Activated CD8-positive, alpha-beta memory T cell treated with anti-CD3 and anti-CD28 coated beads, Interleukin-2, amount 10 ng/mL, durations not matched to agents 7 days and 5 days (primary cell): ENCODE results near the gene ASTN1. TPM values are rescaled to one million over a fixed set of nuclear protein-coding genes. Genes with fewer than 3 reads are reported as not detected.

Source experiments
- ATAC-seq: fragments of 150-1000 bp; cut with Tn5 transposase; one replicate; pipeline ENCODE4 v1.10.0; 2021; ENCODE audit warnings: moderate library complexity
- CTCF ChIA-PET: fragments of 350-600 bp; sonication (Branson Sonifier 250); formaldehyde crosslinking; loops from one replicate; lab custom pipeline; 2021; ENCODE audit warnings: antibody characterized with exemption; lab: Charles Lee
- DNase-seq: peaks from one replicate; pipeline ENCODE4 v3.0.0-alpha.2; 2020
- H3K27ac Mint-ChIP-seq: one replicate; pipeline ENCODE4 v1.8.0; 2021; ENCODE audit warnings: mild to moderate bottlenecking, mixed read lengths
- H3K27me3 Mint-ChIP-seq: one replicate; pipeline ENCODE4 v1.8.0; 2021; ENCODE audit warnings: mixed read lengths
- H3K36me3 Mint-ChIP-seq: one replicate; pipeline ENCODE4 v1.8.0; 2021; ENCODE audit warnings: mild to moderate bottlenecking, mixed read lengths
- H3K4me1 Mint-ChIP-seq: one replicate; pipeline ENCODE4 v1.8.0; 2021; ENCODE audit warnings: mixed read lengths
- H3K4me3 Mint-ChIP-seq: one replicate; pipeline ENCODE4 v1.8.0; 2021; ENCODE audit warnings: mild to moderate bottlenecking, moderate library complexity, mixed read lengths
- H3K9me3 Mint-ChIP-seq: one replicate; pipeline ENCODE4 v1.8.0; 2022; ENCODE audit warnings: low read depth, mixed read lengths
- total RNA-seq, 2 experiments: library from RNA; stranded (reverse); gene quantifications; one replicate each; pipeline ENCODE4 v1.2.3, GENCODE V29; 2021

The ASTN1 gene
- total RNA-seq, 2 experiments from 2014 or later = not detected

DNA sequence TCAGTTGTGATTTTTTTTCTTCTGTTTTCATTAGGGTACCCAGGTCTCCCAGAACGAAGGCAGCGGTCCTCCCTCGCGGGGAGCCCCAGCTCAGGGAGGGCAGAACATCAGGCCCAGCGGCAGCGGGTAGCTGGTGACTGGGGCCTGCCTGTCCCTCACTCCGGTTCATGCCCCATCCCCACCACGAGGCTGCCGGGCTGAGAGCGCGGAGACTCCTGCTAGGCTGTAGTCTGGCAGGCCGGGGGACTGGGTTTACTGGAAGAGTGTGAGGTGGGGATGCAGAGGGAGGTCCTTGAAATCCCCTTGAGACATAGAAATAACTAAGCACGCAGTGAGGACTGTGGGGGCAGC lies 16.7 kb upstream of the ASTN1 start:
- no peak for ATAC-seq
- no peaks in the 10 kb centered on the region for H3K36me3 Mint-ChIP-seq
- CTCF ChIA-PET = interaction anchor here (1.4 to 1.6 kb wide), 3 partner anchors 9 to 283 kb away, joined by 3 to 5 read pairs (median 4); no protein-coding TSS in a partner anchor
- peaks cover 5% of the 10 kb centered on the region for H3K4me1 Mint-ChIP-seq
- no peak for DNase-seq
- H3K4me3 Mint-ChIP-seq = no peak overlapping the region
- H3K27ac Mint-ChIP-seq = no peak overlapping the region
- no peaks in the 10 kb centered on the region for H3K9me3 Mint-ChIP-seq
- H3K27me3 Mint-ChIP-seq = peaks cover 14% of the 10 kb centered on the region

DNA sequence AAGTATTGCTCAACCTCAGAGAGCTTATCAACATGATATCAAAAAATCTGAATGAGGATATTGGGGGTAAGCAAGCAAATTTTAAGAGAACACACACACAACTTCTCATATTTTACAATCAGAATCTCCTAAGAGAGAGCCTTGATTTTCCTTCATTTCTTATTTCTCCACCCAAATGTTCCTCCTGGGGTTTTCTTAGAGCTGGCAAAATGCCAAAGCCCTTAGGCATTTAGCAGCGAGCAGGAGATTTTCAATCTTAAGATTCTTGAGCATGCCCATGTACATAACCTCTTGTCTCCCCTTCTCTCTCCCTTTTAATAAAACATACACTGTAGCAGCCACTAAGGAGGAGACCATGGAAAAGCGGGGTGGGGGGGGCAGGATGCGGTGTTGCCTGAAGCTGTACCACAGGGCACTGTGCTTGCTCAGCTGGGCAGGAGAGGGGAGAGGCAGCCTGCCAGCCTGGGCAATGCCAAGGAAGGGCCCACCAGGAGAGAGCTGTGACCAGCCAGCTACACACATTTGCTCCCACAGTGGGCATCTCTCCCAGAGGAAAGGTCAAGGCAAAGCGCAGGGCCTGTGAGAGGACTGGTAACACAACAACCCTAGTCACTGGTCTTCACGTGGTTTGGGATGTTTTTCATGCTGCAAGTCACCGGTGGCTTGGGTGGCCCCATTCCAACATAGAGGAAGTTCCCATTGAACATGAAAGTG lies 10.6 kb upstream of the ASTN1 start:
- Mint-ChIP-seq H3K27me3 (no peaks in the 10 kb centered on the region), H3K4me1 (no peaks in the 10 kb centered on the region), H3K4me3 (no peak overlapping the region), H3K36me3 (no peaks in the 10 kb centered on the region), H3K27ac (no peak overlapping the region), H3K9me3 (no peaks in the 10 kb centered on the region)
- ATAC-seq (no peak), DNase-seq (no peak)
- CTCF ChIA-PET = no interaction called here

DNA sequence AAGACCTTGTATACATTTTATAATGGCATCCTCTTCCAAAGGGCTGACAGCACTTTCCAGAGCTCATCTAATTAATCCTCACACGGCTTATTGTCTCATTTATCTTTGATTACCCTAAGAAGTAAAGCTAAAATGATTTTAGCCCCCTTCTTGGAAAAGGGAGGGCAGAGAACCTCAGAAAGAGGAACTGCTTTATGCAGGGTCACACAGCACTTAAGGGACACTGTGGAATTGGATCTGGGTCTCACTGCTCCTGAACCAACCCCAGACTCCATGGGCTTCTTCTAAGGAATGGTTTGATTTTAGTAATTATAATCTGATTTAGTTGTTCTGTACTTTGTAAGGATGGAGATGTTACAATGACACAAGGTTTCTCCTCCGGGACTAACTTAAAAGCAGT lies 9.5 kb upstream of the ASTN1 start:
- no peak overlapping the region for H3K4me3 Mint-ChIP-seq
- no peaks in the 10 kb centered on the region for H3K4me1 Mint-ChIP-seq

DNA sequence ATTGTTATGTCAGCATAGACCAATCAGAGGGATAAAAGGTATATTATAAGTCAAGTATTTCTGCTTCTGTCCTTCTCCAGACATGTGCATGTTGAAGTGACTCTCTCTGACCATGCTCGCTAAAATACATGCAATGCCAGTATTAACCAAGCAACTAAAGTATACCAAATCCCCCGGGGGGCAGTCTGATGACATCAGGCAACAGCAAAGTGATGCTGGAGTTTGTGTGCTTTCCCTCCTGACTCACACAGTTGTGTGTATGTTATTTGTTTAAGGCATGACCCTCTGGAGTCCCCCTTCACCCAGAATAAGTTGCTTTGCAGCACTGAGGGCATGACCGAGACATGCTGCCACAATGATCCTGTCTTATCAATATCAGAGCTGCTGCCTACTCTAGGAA lies 8.4 kb upstream of the ASTN1 start:
- Mint-ChIP-seq H3K27me3 (no peaks in the 10 kb centered on the region), H3K36me3 (no peaks in the 10 kb centered on the region), H3K4me3 (no peak overlapping the region), H3K9me3 (no peaks in the 10 kb centered on the region), H3K4me1 (no peaks in the 10 kb centered on the region), H3K27ac (no peak overlapping the region)
- DNase-seq = no peak
- CTCF ChIA-PET = no interaction called here
- ATAC-seq = no peak

More for the DNA sequence above, 9.5 kb upstream of the ASTN1 start:
- H3K36me3 Mint-ChIP-seq = no peaks in the 10 kb centered on the region
- H3K27me3 Mint-ChIP-seq = no peaks in the 10 kb centered on the region
- DNase-seq (no peak), ATAC-seq (no peak)
- no peaks in the 10 kb centered on the region for H3K9me3 Mint-ChIP-seq
- CTCF ChIA-PET = no interaction called here
- H3K27ac Mint-ChIP-seq = no peak overlapping the region

DNA sequence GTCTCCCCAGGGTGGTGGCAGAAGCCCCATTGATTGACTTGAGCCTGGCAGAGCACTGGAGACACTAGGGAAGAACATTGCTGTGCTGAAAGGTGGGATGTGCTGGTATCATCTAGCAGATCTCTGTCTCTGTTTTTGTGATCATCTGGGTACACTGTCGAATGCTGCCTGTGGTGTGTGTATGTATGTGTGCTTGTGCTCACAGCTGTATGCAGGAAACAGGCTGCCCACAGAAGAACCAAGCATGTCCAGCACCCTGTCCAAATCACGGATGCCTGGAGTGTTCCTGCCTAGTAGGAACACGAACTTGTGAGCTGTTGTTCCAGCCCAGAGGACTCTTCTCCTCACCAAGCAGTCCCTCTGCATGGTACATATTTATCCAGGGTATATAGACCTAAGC lies 7.8 kb upstream of the ASTN1 start:
- CTCF ChIA-PET = interaction anchor here (1.3 kb wide), 1 partner anchor 10 kb away, joined by 3 read pairs; no protein-coding TSS in a partner anchor
- ATAC-seq (no peak), DNase-seq (no peak)
- Mint-ChIP-seq H3K36me3 (no peaks in the 10 kb centered on the region), H3K4me1 (no peaks in the 10 kb centered on the region), H3K4me3 (no peak overlapping the region), H3K27ac (no peak overlapping the region), H3K27me3 (no peaks in the 10 kb centered on the region), H3K9me3 (no peaks in the 10 kb centered on the region)

DNA sequence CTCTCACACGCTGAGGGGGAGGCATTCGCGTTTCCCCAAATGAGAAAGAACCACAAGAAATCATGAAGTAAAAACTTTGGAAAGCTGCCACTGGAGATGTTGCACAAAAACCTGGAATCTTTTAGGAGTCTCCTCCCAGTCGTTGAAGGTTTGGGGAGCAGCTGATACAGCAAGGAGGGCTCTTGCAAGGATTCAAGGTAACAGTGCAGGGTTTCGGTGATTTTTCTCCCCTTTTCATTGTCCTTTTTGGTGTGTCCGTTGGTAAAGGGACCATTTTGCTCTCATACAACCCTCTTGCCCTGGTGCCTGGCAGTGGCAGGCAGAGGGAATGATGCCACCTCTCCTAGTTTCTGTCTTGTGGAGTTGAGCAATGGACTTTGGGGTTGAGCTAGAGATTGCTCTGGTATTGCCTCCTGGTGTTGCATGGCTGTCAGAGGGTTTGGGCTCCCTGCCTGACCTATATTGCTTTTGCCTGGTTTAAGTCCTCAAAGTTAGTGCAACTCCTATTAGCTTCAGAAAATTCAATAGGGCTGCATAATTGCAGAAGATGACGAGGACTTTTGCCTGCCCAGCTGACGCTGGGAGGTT lies 7.1 kb upstream of the ASTN1 start:
- Mint-ChIP-seq H3K9me3 (no peaks in the 10 kb centered on the region), H3K4me3 (no peak overlapping the region), H3K27ac (no peak overlapping the region), H3K4me1 (no peaks in the 10 kb centered on the region), H3K27me3 (no peaks in the 10 kb centered on the region), H3K36me3 (no peaks in the 10 kb centered on the region)
- ATAC-seq (no peak), DNase-seq (no peak)
- CTCF ChIA-PET = interaction anchor here (1.3 kb wide), 1 partner anchor 10 kb away, joined by 3 read pairs; no protein-coding TSS in a partner anchor

DNA sequence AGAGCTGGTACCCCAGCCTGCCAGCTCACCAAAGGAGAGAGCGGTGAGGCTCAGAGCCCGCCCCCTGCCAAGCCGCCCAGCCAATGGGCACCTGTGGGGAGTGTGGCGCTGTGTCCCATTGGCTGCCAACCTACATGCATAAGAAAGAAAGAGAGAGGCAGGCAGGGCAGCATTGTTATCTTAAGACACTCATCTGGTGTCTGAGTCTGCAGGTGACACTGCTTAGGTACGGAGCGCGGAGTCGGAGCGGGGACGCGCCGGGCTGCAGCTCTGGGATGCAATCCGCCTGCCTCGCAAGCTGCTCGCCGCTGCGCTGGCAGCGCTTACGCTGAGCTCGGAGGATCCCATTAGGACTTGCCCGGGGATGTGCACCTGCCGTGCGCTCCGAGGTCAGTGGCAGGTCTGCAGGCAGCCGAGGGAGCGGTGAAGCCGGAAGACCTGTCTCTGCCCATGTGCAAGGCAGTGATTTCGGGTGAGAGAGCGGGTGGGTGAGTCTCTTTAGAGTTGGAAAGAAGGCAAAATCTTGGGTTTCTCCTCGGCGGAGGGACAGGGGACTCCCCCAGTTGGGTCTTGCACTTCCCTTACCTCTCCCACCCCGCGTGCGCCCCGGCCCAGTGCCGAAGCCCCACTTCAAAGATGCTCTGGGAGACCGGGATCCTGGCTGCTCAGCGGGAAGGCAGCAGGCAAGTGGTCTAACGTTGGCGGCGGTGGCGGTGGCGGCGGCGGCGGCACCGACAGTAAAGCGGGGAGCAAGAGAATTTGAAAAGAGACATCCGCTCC lies 6.4 kb upstream of the ASTN1 start, which contains the start of gene BRINP2:
Gene BRINP2 (plus strand): TSS at position 203 of the 780 bp plus-strand sequence. CDS start 58,919 bp downstream, outside the sequence.
- no peak within 1 kb of the TSS for H3K4me3 Mint-ChIP-seq
- no peaks in the 10 kb centered on the region for H3K36me3 Mint-ChIP-seq
- no peak within 1 kb of the TSS for H3K27ac Mint-ChIP-seq
- peaks cover under 1% of the 10 kb centered on the region for H3K27me3 Mint-ChIP-seq
- no peak for DNase-seq
- no peak for ATAC-seq
- CTCF ChIA-PET = interaction anchor here (1.3 kb wide), 1 partner anchor 11 kb away, joined by 3 read pairs; no protein-coding TSS in a partner anchor
- H3K9me3 Mint-ChIP-seq = no peaks in the 10 kb centered on the region
- no peaks in the 10 kb centered on the region for H3K4me1 Mint-ChIP-seq

DNA sequence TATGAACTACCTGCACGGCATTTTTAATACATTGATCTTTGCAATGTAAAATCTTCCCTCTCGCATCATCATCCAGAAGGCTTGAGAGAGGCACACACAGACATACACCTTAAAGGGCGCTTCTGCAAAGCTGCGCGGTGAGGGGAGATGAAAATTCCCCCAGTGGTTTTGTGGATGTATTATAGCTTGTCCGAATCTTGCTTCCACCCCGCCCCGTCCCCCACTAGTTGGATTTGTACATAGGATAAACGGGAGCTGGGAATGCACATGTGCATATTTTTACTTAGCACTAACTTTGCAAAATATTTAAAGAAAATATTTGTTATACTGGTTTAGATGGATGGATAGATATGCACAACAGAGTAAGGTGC lies 542 bp upstream of the ASTN1 start:
- Mint-ChIP-seq H3K4me3 (no peak overlapping the region), H3K27me3 (peaks cover 25% of the 10 kb centered on the region), H3K27ac (no peak overlapping the region), H3K9me3 (no peaks in the 10 kb centered on the region), H3K4me1 (no peaks in the 10 kb centered on the region), H3K36me3 (peaks cover 2% of the 10 kb centered on the region)
- no peak for DNase-seq
- ATAC-seq = no peak
- CTCF ChIA-PET = no interaction called here

DNA sequence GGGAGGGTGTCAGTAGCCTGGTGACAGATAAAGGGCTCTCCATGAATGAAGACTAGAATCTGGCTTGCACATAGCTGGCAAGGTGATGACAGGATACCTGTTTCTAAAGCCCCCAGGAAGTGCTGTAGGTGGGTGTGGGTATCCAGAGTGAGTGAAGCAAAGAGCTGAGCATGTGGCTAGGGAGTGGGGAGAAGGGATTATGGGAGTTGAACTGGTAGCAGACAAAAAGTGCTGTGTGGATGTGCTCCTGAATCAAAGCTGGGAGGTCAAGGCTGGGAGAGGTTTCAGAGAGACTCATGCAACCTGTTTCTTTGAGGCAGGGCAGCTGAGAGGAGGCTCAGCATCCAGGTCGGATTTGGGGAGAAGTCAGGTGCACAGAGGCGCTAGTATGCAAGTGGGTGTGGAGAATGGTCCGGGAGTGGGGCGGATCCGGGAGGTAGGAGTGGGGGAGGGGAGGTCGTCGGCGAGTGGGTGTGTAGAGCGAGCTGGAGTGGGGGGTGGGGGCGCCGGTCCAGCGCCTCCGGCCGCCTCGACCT lies 600 bp downstream of the ASTN1 start:
- no peak overlapping the region for H3K4me3 Mint-ChIP-seq
- peaks cover 25% of the 10 kb centered on the region for H3K27me3 Mint-ChIP-seq
- H3K36me3 Mint-ChIP-seq = peaks cover 2% of the 10 kb centered on the region
- H3K9me3 Mint-ChIP-seq = no peaks in the 10 kb centered on the region
- no peaks in the 10 kb centered on the region for H3K4me1 Mint-ChIP-seq
- H3K27ac Mint-ChIP-seq = no peak overlapping the region
- no peak for ATAC-seq
- CTCF ChIA-PET = no interaction called here
- no peak for DNase-seq

DNA sequence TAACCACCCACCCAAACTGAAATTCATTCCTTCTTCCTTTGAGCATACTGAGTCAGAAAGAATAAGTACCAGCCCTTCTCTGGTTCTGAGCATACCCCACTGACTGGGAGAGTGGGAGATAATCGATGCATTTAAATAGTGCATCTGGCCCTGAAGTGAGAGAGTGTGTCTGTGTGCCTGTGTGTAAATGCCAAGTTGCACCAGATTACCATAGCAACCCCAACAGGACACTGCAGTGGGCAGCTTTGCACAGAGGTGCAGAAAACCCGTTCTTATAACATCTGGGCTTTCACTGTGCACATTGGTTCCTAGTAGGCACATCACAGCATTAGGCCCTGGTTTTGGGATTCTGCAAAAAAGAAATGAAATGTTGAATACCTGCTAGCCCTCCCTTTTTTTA lies 2.3 kb downstream of the ASTN1 start:
- H3K27me3 Mint-ChIP-seq = peaks cover 25% of the 10 kb centered on the region
- H3K36me3 Mint-ChIP-seq = peaks cover 2% of the 10 kb centered on the region
- H3K4me1 Mint-ChIP-seq = no peaks in the 10 kb centered on the region
- ATAC-seq = no peak
- DNase-seq = no peak
- CTCF ChIA-PET = no interaction called here
- no peak overlapping the region for H3K4me3 Mint-ChIP-seq
- no peak overlapping the region for H3K27ac Mint-ChIP-seq
- no peaks in the 10 kb centered on the region for H3K9me3 Mint-ChIP-seq

DNA sequence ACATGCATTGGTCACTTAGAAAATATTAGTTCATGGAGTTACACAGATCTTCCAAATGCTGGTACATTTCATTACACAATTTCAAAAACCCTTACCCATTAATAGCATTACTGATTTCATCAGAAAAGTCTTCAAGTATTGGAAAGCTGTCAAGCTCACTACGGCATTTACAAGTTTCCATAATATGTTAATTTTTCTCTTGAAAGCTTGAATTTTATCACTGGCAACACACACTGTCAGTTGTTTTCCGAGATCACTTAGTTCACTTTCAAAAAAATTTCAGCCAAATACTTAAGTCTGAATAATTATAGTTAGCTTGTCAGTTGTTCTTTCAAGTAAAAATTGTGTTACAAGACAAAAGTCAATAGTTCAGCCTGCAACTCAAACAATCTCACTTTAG lies 18.0 kb downstream of the ASTN1 start:
- DNase-seq = no peak
- Mint-ChIP-seq H3K9me3 (no peaks in the 10 kb centered on the region), H3K4me3 (no peak overlapping the region), H3K27me3 (no peaks in the 10 kb centered on the region), H3K4me1 (no peaks in the 10 kb centered on the region), H3K27ac (no peak overlapping the region), H3K36me3 (no peaks in the 10 kb centered on the region)
- CTCF ChIA-PET = no interaction called here
- no peak for ATAC-seq

DNA sequence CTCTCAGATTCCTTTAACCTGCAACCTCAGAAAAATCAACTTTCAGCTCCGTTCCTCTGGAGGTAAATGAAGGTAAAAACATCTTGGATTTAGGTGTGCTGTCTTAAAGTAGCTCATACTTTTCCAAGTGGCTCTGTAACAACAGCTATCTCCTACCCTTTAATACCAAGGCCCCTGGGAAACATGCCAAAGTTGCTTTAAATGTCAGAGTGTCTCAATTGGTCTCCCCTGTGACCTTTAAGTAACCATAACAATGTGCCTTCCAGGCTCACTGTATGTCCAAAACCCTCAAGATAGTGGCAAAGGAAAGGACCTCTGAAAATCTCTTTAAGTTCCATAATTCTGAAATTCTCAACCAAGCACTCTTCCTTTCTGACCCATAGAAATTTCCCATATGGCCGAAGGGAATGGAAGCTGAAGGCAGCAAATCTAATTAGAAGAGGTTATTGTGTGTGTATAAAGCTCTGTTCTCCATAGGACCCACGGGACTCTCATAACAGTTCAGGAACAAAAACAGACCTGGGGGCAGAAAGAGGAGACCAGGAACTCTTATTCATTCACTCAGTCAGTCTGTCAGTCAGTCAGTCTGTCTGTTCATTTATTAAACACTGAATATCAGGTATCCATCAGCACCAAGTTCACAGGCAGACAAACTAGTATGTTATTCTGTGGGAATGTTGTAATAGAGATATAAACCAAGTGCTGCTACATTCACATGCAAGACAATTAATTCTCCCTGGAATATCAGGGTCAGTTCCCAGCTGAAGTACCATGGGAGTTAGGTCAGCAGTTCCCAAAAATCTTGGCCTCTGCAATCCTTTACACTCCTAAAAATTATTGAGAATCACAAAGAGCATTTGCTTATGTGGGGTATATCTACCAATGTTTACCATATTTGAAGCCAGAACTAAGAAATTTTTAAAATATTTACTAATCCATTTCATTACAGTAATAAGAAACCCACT lies 19.1 kb downstream of the ASTN1 start:
- Mint-ChIP-seq H3K36me3 (no peaks in the 10 kb centered on the region), H3K4me1 (no peaks in the 10 kb centered on the region), H3K9me3 (no peaks in the 10 kb centered on the region), H3K4me3 (no peak overlapping the region), H3K27ac (no peak overlapping the region), H3K27me3 (no peaks in the 10 kb centered on the region)
- no peak for DNase-seq
- CTCF ChIA-PET = no interaction called here
- no peak for ATAC-seq
